Endothelial cell of umbilical vein (primary cell): ENCODE measurements around the gene GALNT10. TPM values are rescaled to one million over a fixed set of nuclear protein-coding genes. Genes with fewer than 3 reads are reported as not detected.

Experiments
- BruUV-seq: library from RNA; stranded (reverse); fragments of 400-500 nt; replicated peaks from 2 replicates; lab custom pipeline; 2021; lab: Mats Ljungman, UMichigan
- CTCF ChIA-PET: fragments of 300-600, 350-600 bp; sonication (Branson Sonifier 250); formaldehyde crosslinking; loops from one replicate; lab custom pipeline; 2021; ENCODE audit warnings: antibody characterized with exemption, inconsistent platforms; lab: Charles Lee
- POLR2A ChIA-PET: fragments of 300-600, 350-600 bp; sonication (Branson Sonifier 250); formaldehyde crosslinking; loops from one replicate; lab custom pipeline; 2021; ENCODE audit warnings: antibody characterized with exemption, inconsistent platforms; lab: Charles Lee
- DNase-seq: peaks from one replicate; pipeline ENCODE4 v3.0.0-alpha.2; 2011; ENCODE audit warnings: low read depth, low spot score
- FAIRE-seq: peaks from 2 replicates; lab custom pipeline; 2011; peaks lifted over from hg19 to GRCh38; lab: Jason Lieb, UNC
- H2AFZ ChIP-seq: 2 replicates; pipeline ENCODE4 v1.6.0; 2012; ENCODE audit warnings: low read depth, low read length, control low read depth, inconsistent platforms
- H3K27ac ChIP-seq: 2 replicates; pipeline ENCODE4 v1.5.1; 2011; ENCODE audit warnings: low read depth, mild to moderate bottlenecking, control low read depth, low read length, moderate library complexity; ENCODE audit not compliant: insufficient read depth
- H3K27me3 ChIP-seq, 2 experiments: 2 replicates each; pipeline versions ENCODE4 v1.6.0 to v1.6.1; 2011; ENCODE audit warnings: low read length in 2 of 2, mixed read lengths in 1 of 2; ENCODE audit not compliant: control insufficient read depth in 2 of 2, insufficient read depth in 2 of 2
- H3K36me3 ChIP-seq, 2 experiments: 2 replicates in 1 of 2; 3 replicates in 1 of 2; pipeline ENCODE4 v1.5.1; 2011; ENCODE audit warnings: low read length in 2 of 2, mild to moderate bottlenecking in 1 of 2, moderate library complexity in 1 of 2; ENCODE audit not compliant: control insufficient read depth in 2 of 2, insufficient read depth in 2 of 2; ENCODE audit errors: extremely low read depth in 1 of 2
- H3K4me1 ChIP-seq: 3 replicates; pipeline ENCODE4 v1.5.1; 2011; ENCODE audit warnings: mild to moderate bottlenecking, low read length; ENCODE audit not compliant: control insufficient read depth, insufficient read depth; ENCODE audit errors: extremely low read depth
- H3K4me2 ChIP-seq: 2 replicates; pipeline ENCODE4 v1.6.1; 2011; ENCODE audit warnings: low read length, control low read depth, mixed read lengths; ENCODE audit not compliant: insufficient read depth
- H3K4me3 ChIP-seq, 3 experiments: fragments of 200-600 bp in 1 of 3; sonication (generic), shearing (Covaris generic) in 1 of 3; replicated peaks in 1 of 3; 2 replicates each; pipeline ENCODE4 v1.5.1; 2011 to 2016; ENCODE audit warnings: control low read depth in 3 of 3, low read length in 3 of 3, mild to moderate bottlenecking in 2 of 3, inconsistent platforms in 1 of 3, low read depth in 1 of 3, moderate library complexity in 1 of 3; ENCODE audit not compliant: insufficient read depth in 1 of 3
- H3K79me2 ChIP-seq: 2 replicates; pipeline ENCODE4 v1.6.0; 2012; ENCODE audit warnings: low read length, inconsistent platforms; ENCODE audit not compliant: control insufficient read depth, insufficient read depth
- H3K9ac ChIP-seq: replicated peaks from 2 replicates; pipeline ENCODE3; 2011; ENCODE audit warnings: low read length, control low read depth; ENCODE audit not compliant: insufficient read depth; ENCODE audit errors: extremely low read depth
- H3K9me1 ChIP-seq: replicated peaks from 3 replicates; pipeline ENCODE4 v1.6.0; 2011; ENCODE audit warnings: mild to moderate bottlenecking, low read length; ENCODE audit not compliant: control insufficient read depth, insufficient read depth; ENCODE audit errors: extremely low read depth
- H3K9me3 ChIP-seq: replicated peaks from 2 replicates; pipeline ENCODE4 v1.5.1; 2012; ENCODE audit warnings: low read length, inconsistent platforms; ENCODE audit not compliant: control insufficient read depth, insufficient read depth
- H4K20me1 ChIP-seq: replicated peaks from 2 replicates; pipeline ENCODE3; 2011; ENCODE audit warnings: mild to moderate bottlenecking, low read length; ENCODE audit not compliant: control insufficient read depth, insufficient read depth; ENCODE audit errors: extremely low read depth
- CTCF ChIP-seq, 2 donors: IDR thresholded peaks; 1 replicate in 1 of 2; 2 replicates in 1 of 2; pipeline ENCODE4 v1.5.1; 2011; ENCODE audit warnings: low read length in 2 of 2, mild to moderate bottlenecking in 2 of 2, moderate library complexity in 2 of 2, control low read depth in 1 of 2, inconsistent platforms in 1 of 2, low read depth in 1 of 2; ENCODE audit not compliant: insufficient read depth in 1 of 2; ENCODE audit errors: extremely low read depth in 1 of 2
- FOS ChIP-seq: IDR thresholded peaks from 2 replicates; pipeline ENCODE4 v1.6.1; 2011; ENCODE audit warnings: mild to moderate bottlenecking, low read length, moderate library complexity, borderline replicate concordance; ENCODE audit not compliant: insufficient read depth
- GATA2 ChIP-seq: IDR thresholded peaks from 2 replicates; pipeline ENCODE4 v1.7.0; 2011; ENCODE audit warnings: low read depth, mild to moderate bottlenecking, moderate library complexity, mixed read lengths, low read length; ENCODE audit not compliant: insufficient read length, insufficient read depth
- JUN ChIP-seq: IDR thresholded peaks from 2 replicates; pipeline ENCODE4 v1.6.1; 2011; ENCODE audit warnings: borderline replicate concordance, low read depth; ENCODE audit not compliant: insufficient read length, insufficient read depth
- MAX ChIP-seq: IDR thresholded peaks from 2 replicates; pipeline ENCODE4 v1.6.1; 2011; ENCODE audit not compliant: insufficient read depth, insufficient read length
- MYC ChIP-seq: IDR thresholded peaks from one replicate; pipeline ENCODE4 v1.6.1; 2011; ENCODE audit warnings: mild to moderate bottlenecking, low read depth, low read length
- POLR2A ChIP-seq: IDR thresholded peaks from 2 replicates; pipeline ENCODE4 v1.6.1; 2012; ENCODE audit warnings: low read depth, mild to moderate bottlenecking, control low read depth, low read length
- dilution Hi-C: fragments of 300-500 bp; cut with MboI; formaldehyde crosslinking; loops from one replicate; pipeline ENCODE4 v1.15.0; 2019; ENCODE audit warnings: low sequenced_read_pairs; ENCODE audit not compliant: extremely low pct_ligation_motif_present
- intact Hi-C: fragments of 100-400 bp; cut with micrococcal nuclease; formaldehyde crosslinking; loops from one replicate; pipeline ENCODE4 v1.10.0; 2022
- polyA plus RNA-seq, 4 experiments: library from polyadenylated mRNA; depleted of rRNA in 3 of 4; stranded (reverse) in 3 of 4; unstranded in 1 of 4; fragments of >200 nt; gene quantifications; 2 replicates each; pipeline versions ENCODE4 v1.2.1 to v1.2.3, GENCODE V29; 2011 to 2012; ENCODE audit warnings: missing spikeins in 1 of 4
- total RNA-seq: library from RNA; stranded (reverse); gene quantifications from 2 replicates; pipeline ENCODE4 v1.2.3, GENCODE V29; 2021

GALNT10 gene
- total and polyA plus RNA-seq, 2 donors (not counting 3 experiments of a cell fraction or from before 2014, with no cell fraction given): 70.2 to 77.6 TPM

- DNase-seq (no peak), FAIRE-seq (no peak)
- Histone ChIP-seq H4K20me1 (no peaks in the 10 kb centered on the region), H2AFZ (no peak overlapping the region), H3K9ac (no peak overlapping the region), H3K4me1 (no peaks in the 10 kb centered on the region), H3K27me3 (peaks cover 0 to 2% of the 10 kb centered on the region in 2 experiments), H3K27ac (no peak overlapping the region), H3K36me3 (peaks cover 0 to 8% of the 10 kb centered on the region in 2 experiments), H3K79me2 (no peaks in the 10 kb centered on the region), H3K9me1 (no peaks in the 10 kb centered on the region), H3K9me3 (no peaks in the 10 kb centered on the region), H3K4me3 (no peak overlapping the region), H3K4me2 (no peak overlapping the region)
- no TSS peak for BruUV-seq
- ChIA-PET POLR2A (no interaction called here), CTCF (interaction anchor here (0.7 to 3.3 kb wide), 8 partner anchors 23 to 487 kb away, joined by 3 to 29 read pairs (median 4); no protein-coding TSS in a partner anchor)
- dilution Hi-C loops (no loop called here), intact Hi-C loops (loop anchor here (1.0 kb wide), 1 partner anchor 389 kb away; no protein-coding TSS in a partner anchor)
- no peak for TF ChIP-seq GATA2
- no peak for TF ChIP-seq MYC
- peak in 1 of 2 donors; percentile 9 for TF ChIP-seq CTCF (IDR thresholded peaks at IDR 0.05; ENCODE audit: extremely low read depth in 1 of 2, insufficient read depth in 1 of 2, low read depth in 1 of 2, low read length in 2 of 2)
- TF ChIP-seq POLR2A: no peak
- no peak for TF ChIP-seq MAX
- no peak for TF ChIP-seq JUN
- TF ChIP-seq FOS: no peak
Observed at GRCh38 chr5:154461531-154461930, 271.0 kb downstream of the GALNT10 start.
